Glutamatergic neuron (in vitro differentiated cells): ENCODE measurements around the gene RAB3C. TPM values are rescaled to one million over a fixed set of nuclear protein-coding genes. Genes with fewer than 3 reads are reported as not detected.
A peak's percentile ranks its signal among the peaks of the same experiment; 100 is the strongest.

Experiments used
- DNase-seq: peaks from one replicate; pipeline ENCODE4 v3.0.0; 2022
- H3K27ac Mint-ChIP-seq: one replicate; pipeline ENCODE4 v1.8.0; 2020; ENCODE audit warnings: mild to moderate bottlenecking, mixed read lengths, inconsistent platforms; ENCODE audit not compliant: unreplicated experiment
- H3K27me3 Mint-ChIP-seq: one replicate; pipeline ENCODE4 v1.8.0; 2020; ENCODE audit warnings: mild to moderate bottlenecking, moderate library complexity, mixed read lengths, inconsistent platforms; ENCODE audit not compliant: unreplicated experiment
- H3K36me3 Mint-ChIP-seq: one replicate; pipeline ENCODE4 v1.8.0; 2020; ENCODE audit warnings: mild to moderate bottlenecking, mixed read lengths, inconsistent platforms; ENCODE audit not compliant: unreplicated experiment
- H3K4me1 Mint-ChIP-seq: one replicate; pipeline ENCODE4 v1.8.0; 2020; ENCODE audit warnings: mild to moderate bottlenecking, low read depth, mixed read lengths, inconsistent platforms; ENCODE audit not compliant: unreplicated experiment
- H3K4me3 Mint-ChIP-seq: one replicate; pipeline ENCODE4 v1.8.0; 2020; ENCODE audit warnings: mild to moderate bottlenecking, mixed read lengths, inconsistent platforms; ENCODE audit not compliant: unreplicated experiment
- H3K9me3 Mint-ChIP-seq: one replicate; pipeline ENCODE4 v1.8.0; 2020; ENCODE audit warnings: mild to moderate bottlenecking, moderate library complexity, mixed read lengths, inconsistent platforms; ENCODE audit not compliant: unreplicated experiment
- CTCF ChIP-seq: fragments of 200-600 bp; sonication (generic); IDR thresholded peaks from one replicate; pipeline ENCODE4 v1.5.0; 2021; ENCODE audit not compliant: partially characterized antibody, unreplicated experiment
- total RNA-seq: library from RNA; stranded (reverse); fragmentation: NEBNext Ultra II Directional; extraction: Animal tissue kit (Norgen Biotek cat#: 25700); gene quantifications from one replicate; pipeline ENCODE4 v1.2.1, GENCODE V29; 2021; ENCODE audit not compliant: unreplicated experiment

Gene RAB3C
- total RNA-seq, 1 donor from 2014 or later: 36.2 TPM

DNA sequence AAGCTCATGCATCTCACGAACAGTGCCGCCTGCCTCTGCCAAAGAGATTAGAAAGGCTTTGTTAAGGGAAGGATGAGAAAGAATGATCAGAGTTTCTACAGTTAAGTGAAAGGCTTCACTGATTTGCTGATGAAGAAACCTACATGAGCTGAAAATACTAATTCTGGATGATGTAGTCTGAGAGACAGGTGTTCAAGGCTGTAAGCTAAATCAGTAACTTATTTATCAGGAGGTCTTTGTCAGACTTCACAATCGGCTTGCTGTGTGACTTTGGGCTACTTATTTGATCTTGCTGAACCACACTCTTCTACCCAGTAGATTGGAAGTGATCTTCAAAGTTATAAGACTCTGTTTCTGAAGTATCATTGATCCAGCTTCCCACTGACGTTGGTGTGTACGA lies 264.2 kb downstream of the RAB3C start:
- DNase-seq: no peak
- no peak overlapping the region for H3K27ac Mint-ChIP-seq
- H3K4me1 Mint-ChIP-seq: peaks cover 3% of the 10 kb centered on the region
- H3K4me3 Mint-ChIP-seq: no peak overlapping the region
- no peaks in the 10 kb centered on the region for H3K9me3 Mint-ChIP-seq
- no peaks in the 10 kb centered on the region for H3K36me3 Mint-ChIP-seq
- TF ChIP-seq CTCF: no peak
- peaks cover 3% of the 10 kb centered on the region for H3K27me3 Mint-ChIP-seq

DNA sequence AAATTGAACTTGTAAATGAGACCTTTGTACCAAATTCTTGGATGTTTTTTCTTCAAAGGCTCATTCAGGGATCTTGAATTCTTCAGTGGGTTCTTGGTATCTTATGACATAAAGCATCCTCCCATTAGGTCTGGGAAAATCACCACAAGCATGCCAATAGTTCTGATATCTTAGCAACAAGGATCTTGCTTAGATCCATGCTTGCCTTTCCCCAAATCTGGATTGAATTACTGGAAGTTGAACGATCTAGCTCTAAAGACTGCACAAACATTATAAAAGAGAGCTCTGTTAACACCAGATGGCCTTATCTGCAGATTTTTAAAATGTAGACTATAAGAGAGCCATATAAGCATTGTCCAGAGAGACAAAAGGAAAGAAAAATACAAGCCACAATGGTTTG lies 266.3 kb downstream of the RAB3C start:
- H3K27ac Mint-ChIP-seq: no peak overlapping the region
- no peaks in the 10 kb centered on the region for H3K9me3 Mint-ChIP-seq

DNA sequence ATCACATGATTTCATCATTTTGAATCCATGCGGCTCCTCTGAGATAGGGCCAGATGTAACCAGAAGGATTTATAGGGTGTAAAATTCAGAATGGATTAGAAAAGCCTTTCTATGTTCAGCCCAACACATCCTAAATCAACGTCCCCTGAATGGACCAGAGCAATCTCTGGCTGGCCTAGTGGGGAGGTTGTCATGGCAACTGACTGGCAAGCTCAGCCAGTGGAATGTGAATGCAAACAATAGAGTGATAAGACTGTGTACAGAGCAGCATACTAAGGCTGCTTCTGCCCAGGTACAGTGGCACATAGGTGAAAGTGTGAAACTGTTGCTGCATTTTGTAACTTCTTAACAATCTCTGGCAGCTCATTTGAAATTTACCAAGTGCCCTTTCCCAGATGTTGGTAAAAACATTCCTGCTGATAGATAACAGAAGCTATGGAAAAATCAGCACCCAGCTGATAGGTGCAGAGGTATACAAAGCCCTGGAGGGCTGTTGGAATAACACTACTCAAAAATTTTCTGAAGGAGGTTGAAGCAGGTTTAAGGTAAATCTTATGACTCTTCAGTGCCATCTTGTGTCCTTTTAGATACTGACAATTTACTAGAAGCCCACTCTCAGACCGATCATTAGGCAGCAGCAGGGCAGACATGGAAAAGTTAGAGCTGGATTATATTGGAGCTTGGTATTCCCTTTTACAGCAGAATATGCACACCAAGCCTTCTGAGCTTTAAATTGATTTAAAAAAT lies 267.2 kb downstream of the RAB3C start:
- no peaks in the 10 kb centered on the region for H3K9me3 Mint-ChIP-seq
- peak; percentile 46 for TF ChIP-seq CTCF
- H3K27ac Mint-ChIP-seq: no peak overlapping the region
- no peak for DNase-seq
- H3K4me3 Mint-ChIP-seq: no peak overlapping the region
- H3K4me1 Mint-ChIP-seq: no peaks in the 10 kb centered on the region
- no peaks in the 10 kb centered on the region for H3K36me3 Mint-ChIP-seq
- H3K27me3 Mint-ChIP-seq: no peaks in the 10 kb centered on the region

More for the DNA sequence above, 266.3 kb downstream of the RAB3C start:
- Mint-ChIP-seq H3K27me3 (peaks cover 3% of the 10 kb centered on the region), H3K36me3 (no peaks in the 10 kb centered on the region), H3K4me1 (peaks cover 3% of the 10 kb centered on the region), H3K4me3 (no peak overlapping the region)
- DNase-seq: no peak
- no peak for TF ChIP-seq CTCF

- no peak for DNase-seq
- no peak overlapping the region for H3K27ac Mint-ChIP-seq
- H3K4me3 Mint-ChIP-seq: no peak overlapping the region
- TF ChIP-seq CTCF: no peak
- no peaks in the 10 kb centered on the region for H3K9me3 Mint-ChIP-seq
- no peaks in the 10 kb centered on the region for H3K27me3 Mint-ChIP-seq
- no peaks in the 10 kb centered on the region for H3K4me1 Mint-ChIP-seq
- no peaks in the 10 kb centered on the region for H3K36me3 Mint-ChIP-seq
Measured at GRCh38 chr5:58851153-58851552, 268.3 kb downstream of the RAB3C start.

GRCh38 chr5:58851571-58851970 lies 268.7 kb downstream of the RAB3C start:
- Mint-ChIP-seq H3K4me1 (no peaks in the 10 kb centered on the region), H3K27ac (no peak overlapping the region), H3K9me3 (no peaks in the 10 kb centered on the region), H3K36me3 (no peaks in the 10 kb centered on the region), H3K27me3 (no peaks in the 10 kb centered on the region), H3K4me3 (no peak overlapping the region)
- TF ChIP-seq CTCF: no peak
- no peak for DNase-seq
